NCI-H345 treated with DMSO at 0.1 percent for 48 hours (cell line): ENCODE results near the gene BTNL8.

Experiments used
- DNase-seq: peaks from one replicate; lab custom pipeline; 2025; ENCODE audit not compliant: unreplicated experiment; lab: John Stamatoyannopoulos, UW

BTNL8 gene

DNA sequence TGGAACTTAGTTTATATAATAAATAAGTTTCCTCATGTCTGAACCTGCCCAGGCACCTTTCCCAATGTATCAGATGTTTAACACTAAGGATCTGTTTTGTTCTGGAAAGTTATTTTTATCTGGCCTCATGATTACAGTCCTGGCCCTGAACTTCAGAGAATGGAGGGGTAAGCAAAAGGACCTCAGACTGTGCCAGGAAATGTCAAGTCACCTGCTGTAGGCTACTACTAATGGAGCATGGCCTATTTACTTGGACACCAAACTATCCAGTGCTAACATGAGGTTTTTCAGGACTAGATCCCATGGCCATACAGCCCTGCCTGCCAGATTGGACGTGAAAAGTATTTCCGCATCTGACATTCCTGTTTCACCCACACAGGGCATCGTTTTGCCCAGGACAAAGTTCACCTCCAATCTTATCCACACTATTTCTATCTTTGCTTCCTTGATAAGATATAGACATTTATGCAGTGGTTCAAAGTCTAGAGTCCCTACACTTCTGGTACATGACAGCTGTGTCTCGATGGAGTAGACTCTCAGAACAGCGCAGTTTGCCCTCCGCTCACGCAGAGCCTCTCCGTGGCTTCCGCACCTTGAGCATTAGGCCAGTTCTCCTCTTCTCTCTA, at the start of gene BTNL8:
TSS of gene BTNL8 (plus strand) at position 539 of the 626 bp plus-strand sequence. CDS start 152 bp downstream, outside the sequence.
- no peak for DNase-seq

GRCh38 chr5:180849827-180850226, 49.1 kb upstream of the BTNL8 start:
- DNase-seq, result no peak

DNA sequence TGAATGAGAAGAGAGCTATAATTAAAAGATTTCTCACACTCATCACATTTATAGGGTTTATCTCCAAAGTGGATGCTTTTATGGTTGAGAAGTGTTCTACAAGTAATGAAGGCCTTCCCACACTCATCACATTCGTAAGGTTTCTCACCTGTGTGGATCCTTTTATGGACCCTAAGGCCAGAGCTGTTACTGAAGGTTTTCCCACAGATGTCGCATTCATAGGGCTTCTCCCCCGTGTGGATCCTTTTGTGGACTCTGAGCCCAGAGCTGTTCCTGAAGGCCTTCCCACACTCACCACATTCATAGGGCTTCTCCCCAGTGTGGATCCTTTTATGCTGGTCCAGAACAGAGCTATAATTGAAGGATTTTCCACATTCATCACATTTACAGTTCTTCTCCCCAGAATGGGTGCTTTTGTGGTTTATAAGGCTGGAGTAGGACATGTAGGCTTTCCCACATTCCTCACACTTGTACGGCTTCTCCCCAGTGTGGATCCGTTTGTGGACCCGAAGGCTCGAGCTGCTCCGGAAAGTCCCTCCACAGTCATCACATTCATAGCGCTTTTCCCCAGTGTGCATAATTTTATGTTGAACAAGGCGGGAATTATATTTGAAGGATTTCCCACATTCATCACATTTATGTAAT, 48.4 kb upstream of the BTNL8 start:
- no peak for DNase-seq

DNA sequence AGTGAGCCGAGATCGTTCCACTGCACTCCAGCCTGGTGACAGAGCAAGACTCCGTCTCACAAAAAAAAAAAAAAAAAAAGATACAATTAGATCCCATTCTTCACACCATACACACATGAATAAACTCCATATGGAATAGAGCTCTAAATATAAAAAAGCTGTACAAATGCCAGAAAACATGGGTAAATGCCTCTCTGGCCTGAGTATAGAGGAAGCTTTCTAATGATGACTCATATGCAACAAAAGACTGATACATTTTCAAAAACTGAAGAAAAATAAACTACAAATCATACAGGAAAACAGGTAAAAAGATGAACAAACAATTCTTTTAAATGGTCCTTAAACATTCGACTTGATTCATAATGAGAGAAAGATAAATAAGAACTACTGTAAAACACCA, 46.5 kb upstream of the BTNL8 start:
- DNase-seq, result no peak

DNA sequence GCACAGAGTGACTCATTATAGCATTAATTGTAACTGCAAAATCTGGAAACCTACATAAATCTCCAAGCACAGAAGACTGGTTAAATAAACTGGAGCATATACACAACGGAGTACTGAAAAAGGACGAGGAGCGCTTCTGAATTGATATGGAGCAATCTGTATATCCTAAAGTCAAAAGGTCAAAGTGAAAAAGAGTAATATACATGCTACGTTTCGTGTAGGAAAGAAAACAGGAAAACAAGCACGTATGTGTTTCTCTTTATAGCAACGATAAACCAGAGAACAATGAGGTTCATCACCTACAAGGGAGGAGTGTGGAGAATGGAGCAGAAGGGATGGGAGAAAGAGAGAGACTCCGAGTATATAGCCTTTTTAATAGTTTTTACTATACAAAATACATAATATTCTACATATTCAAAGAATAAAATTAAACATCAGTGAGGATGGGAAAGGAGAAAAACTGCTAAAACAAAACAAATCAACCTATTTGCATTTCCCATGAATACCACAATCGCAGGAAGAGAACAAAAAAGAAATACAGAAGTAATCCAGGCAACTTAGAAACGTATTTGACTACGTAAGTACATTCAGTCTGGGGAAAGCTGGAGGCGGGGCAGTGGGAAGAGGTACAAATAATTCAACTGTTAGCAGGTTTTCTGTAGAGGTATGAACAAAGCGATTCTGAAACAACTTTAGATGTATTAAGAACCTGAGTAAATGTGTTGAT, 45.7 kb upstream of the BTNL8 start:
- no peak for DNase-seq

GRCh38 chr5:180853848-180854176, 45.1 kb upstream of the BTNL8 start:
- no peak for DNase-seq

DNA sequence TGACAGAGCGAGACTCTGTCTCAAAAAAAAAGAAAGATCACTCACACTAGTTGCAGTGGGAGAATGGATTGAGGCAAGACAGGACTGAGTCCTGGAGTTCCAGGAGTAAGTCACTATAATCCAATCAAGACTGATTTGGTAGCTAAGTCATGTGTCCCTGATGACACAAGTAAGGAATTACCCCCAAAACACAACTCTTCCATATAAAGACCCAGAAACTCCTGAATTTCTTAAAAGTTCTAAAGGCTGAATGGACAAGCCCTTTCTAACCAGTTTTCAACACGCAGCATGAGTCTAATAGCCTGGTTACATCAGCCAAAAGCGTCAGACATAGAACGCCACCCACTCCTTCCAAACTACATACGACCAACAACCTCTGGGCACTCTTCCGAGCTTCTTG, 40.4 kb upstream of the BTNL8 start:
- DNase-seq, result no peak

GRCh38 chr5:180860273-180860886, 38.6 kb upstream of the BTNL8 start:
- DNase-seq, result peak; percentile 51

- DNase-seq, result peak; percentile 89
These were observed 37.8 kb upstream of the BTNL8 start, which contains the start of gene ZFP62 for GRCh38 chr5:180860887-180861822. Gene ZFP62 (minus strand): TSS chr5:180861276. CDS start chr5:180861219, 57 bp downstream.

DNA sequence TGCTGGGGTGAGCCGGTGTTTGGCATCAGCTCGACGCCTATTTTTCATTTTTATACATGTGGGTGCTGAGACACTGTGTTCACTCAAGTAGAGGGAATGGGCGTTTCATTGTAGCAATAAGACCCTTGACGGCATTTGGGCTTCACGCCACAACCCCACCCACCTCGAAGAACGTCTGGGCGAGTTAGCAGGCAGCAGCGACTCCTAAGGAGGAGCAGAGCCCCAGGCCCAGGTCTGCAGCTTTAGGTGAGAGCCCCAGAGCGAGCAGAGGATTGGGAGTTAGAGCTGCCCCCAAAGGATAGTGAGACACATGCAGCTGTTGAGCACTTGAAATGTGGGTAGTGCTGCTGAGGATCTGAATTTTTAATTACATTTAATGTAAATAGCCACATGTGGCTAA, 36.3 kb upstream of the BTNL8 start:
- DNase-seq, result no peak

GRCh38 chr5:180865981-180866695, 32.8 kb upstream of the BTNL8 start:
- DNase-seq, result no peak

DNA sequence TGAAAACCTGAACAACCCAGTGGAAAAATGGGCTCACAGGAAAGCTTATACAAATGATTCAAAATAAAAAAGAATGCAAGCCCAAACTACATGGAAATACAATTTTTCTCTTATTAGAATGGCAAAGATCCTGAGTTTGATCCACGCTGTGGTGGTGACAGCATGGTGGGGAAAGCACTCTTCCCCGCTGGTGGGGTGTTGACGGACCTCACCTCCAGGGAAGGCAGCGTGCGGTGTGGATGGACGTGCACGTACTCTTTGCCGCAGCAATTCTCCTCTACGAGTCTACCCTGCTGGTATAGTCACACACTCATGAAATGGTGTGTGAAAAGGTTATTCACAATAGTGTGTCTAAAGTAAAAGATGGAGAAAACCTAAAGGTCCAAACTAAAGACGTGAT, 32.0 kb upstream of the BTNL8 start:
- no peak for DNase-seq

DNA sequence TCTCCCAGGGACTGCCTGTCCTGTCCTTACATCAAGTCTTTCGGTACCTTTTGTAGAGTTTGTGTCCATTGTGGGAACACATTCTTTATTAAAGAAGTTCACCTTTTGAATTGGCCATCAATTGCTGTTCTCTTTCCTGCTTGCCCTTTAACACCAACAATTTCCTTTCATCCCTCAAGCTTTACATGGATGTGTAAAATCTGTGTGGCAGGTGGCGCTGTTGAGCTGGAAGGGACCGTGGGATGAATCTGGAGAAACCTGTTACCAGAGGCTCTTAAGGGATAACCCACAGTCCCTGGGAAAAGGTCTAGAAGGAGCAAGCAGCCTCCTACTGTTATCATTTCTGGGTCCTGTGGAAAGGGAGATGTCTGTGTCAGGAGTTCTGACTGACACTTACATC, 30.0 kb upstream of the BTNL8 start:
- peak; percentile 64 for DNase-seq

DNA sequence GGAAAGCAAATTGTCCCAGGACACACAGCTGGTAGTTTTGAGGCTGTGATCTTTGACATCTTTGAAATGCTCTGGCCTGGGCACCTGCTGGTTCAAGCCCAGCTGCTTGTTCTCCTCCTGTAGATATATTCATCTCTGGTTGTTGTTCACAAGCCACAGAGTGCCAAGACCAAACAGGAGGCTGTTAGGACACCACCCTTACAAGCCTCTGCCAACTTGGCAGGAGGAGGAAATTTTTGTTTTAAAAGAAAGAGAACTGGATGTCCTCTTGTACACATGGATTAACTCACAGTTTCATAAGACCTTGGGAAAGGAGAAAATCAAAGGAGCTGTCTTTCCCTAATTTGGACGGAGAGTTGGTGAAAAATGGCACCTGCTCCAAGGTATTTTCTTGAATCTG, 29.4 kb upstream of the BTNL8 start:
- DNase-seq, result no peak

- DNase-seq, result no peak
These were observed 28.5 kb upstream of the BTNL8 start for GRCh38 chr5:180870276-180871068.

DNA sequence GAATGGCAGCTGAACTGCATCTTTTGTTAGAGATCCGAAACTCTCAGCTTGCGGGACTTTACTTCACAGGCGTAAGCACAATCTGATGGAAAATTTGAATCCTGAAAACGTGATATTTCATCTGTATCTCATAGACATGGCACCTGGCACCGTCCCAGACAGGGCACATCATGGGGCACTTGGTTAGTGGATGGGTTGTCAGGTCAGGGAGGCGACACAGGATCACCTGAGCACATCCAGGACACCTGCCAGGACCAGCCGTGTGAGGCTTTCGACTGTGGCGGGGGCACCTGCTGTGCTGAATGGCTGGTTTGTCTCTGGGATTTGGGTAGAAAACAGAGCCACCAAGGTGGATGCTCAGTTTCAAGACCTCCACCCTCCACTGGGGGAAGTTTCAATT, 26.5 kb upstream of the BTNL8 start:
- no peak for DNase-seq

- no peak for DNase-seq
These were observed 25.1 kb upstream of the BTNL8 start for GRCh38 chr5:180873615-180874520.

DNA sequence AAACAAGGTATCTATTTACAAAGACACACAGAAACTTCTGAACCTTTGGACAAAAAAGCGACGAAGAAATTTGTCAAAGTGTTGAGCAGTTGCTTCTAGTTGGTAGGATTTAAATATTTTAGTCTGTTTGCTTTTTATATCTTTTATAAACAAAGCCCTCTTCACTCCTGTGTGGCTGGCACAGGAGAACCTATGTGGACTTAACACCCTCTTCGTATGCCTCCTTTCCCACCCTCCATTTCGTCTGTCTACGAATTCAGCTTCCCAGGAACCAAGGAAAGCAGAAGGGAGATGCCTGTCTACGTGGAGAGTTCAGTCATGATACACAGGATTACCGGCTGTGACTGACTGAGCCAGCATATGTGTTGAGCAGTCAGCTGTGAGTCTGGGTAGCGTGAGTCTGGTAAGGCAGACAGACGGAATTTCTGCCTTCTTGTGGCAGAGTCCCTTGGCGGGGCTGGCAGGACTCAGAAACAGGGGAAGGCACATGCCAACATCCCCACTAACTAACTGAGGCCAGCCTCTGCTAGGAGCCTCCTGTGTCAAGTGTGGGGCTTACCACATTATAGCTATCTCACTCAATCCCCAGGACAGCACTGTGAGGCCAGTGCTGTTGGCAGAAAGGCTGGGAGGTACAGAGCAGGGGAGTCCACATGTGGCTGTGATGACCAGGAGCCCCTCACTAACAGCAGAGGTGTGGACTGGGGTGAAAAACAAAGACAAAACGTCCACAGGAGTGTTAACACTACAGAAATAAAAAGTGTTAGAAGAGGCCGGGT, 24.0 kb upstream of the BTNL8 start:
- DNase-seq, result no peak
